ENCODE results near the gene SLC16A3. TPM values are rescaled to one million over a fixed set of nuclear protein-coding genes. Genes with fewer than 3 reads are reported as not detected.

SLC16A3 gene
- total RNA-seq, 2 experiments from 2014 or later = 257 to 264 TPM

DNA sequence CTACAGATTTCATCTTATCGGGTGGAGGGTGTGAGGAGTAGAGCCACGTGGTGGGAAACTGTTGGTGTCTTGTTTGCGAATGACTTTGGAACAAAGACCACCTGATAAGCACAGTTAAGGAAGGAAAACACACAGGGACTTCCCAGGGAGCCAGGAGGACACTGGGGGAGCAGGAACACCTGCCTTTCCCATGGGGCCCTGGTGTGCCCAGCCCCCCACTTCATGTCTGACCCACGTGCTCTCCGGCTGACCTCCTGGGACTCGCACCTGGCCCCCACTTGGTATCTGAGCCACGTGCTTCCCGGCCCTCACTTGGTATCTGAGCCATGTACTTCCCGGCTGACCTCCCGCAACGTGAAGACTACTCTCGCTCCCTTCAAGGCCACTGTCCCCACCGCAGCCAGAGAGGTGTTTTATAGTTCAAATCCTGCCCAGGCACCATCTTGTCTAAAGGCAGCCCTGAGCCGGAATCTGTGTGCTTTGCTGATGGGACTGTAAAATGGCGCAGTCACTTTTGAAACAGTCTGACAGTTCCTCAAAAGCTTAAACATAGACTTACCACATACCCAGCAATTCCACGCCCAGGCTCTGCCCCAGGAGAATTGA lies 50.0 kb downstream of the SLC16A3 start:
- DNase-seq (no peak), ATAC-seq (no peak)
- Mint-ChIP-seq H3K4me3 (no peak overlapping the region), H3K9me3 (ENCODE audit: insufficient read depth) (no peaks in the 10 kb centered on the region), H3K27me3 (ENCODE audit: low read depth) (peaks cover 7% of the 10 kb centered on the region), H3K27ac (no peak overlapping the region), H3K36me3 (ENCODE audit: low read depth) (no peaks in the 10 kb centered on the region), H3K4me1 (ENCODE audit: low read depth) (peaks cover 28% of the 10 kb centered on the region)
- ChIA-PET POLR2A (no interaction called here), CTCF (no interaction called here)

GRCh38 chr17:82280537-82280936 lies 51.7 kb downstream of the SLC16A3 start:
- ATAC-seq (no peak), DNase-seq (no peak)
- Mint-ChIP-seq H3K4me3 (no peak overlapping the region), H3K36me3 (ENCODE audit: low read depth) (no peaks in the 10 kb centered on the region), H3K27ac (no peak overlapping the region), H3K27me3 (ENCODE audit: low read depth) (peaks cover 7% of the 10 kb centered on the region), H3K9me3 (ENCODE audit: insufficient read depth) (no peaks in the 10 kb centered on the region), H3K4me1 (ENCODE audit: low read depth) (peaks cover 29% of the 10 kb centered on the region)
- POLR2A ChIA-PET = interaction anchor here (0.6 to 1.1 kb wide), 3 partner anchors 12 to 36 kb away, joined by 3 to 4 read pairs (median 3); partner anchors contain the start of gene CD7
- CTCF ChIA-PET = interaction anchor here (0.8 to 1.3 kb wide), 4 partner anchors 12 to 40 kb away, joined by 3 to 4 read pairs (median 4); no protein-coding TSS in a partner anchor

GRCh38 chr17:82281076-82281475 lies 52.2 kb downstream of the SLC16A3 start:
- Mint-ChIP-seq H3K4me1 (ENCODE audit: low read depth) (peaks cover 29% of the 10 kb centered on the region), H3K27me3 (ENCODE audit: low read depth) (peaks cover 7% of the 10 kb centered on the region), H3K36me3 (ENCODE audit: low read depth) (no peaks in the 10 kb centered on the region), H3K27ac (no peak overlapping the region), H3K9me3 (ENCODE audit: insufficient read depth) (no peaks in the 10 kb centered on the region), H3K4me3 (no peak overlapping the region)
- CTCF ChIA-PET = interaction anchor here (0.8 to 1.3 kb wide), 4 partner anchors 12 to 40 kb away, joined by 3 to 4 read pairs (median 4); no protein-coding TSS in a partner anchor
- POLR2A ChIA-PET = interaction anchor here (0.6 to 1.1 kb wide), 4 partner anchors 12 to 36 kb away, joined by 3 to 4 read pairs (median 3); partner anchors contain the start of gene CD7
- ATAC-seq = peak; percentile 37
- no peak for DNase-seq

GRCh38 chr17:82281502-82282238 lies 52.8 kb downstream of the SLC16A3 start:
- no peak overlapping the region for H3K27ac Mint-ChIP-seq
- H3K9me3 Mint-ChIP-seq (ENCODE audit: insufficient read depth) = no peaks in the 10 kb centered on the region
- DNase-seq (no peak), ATAC-seq (peak; percentile 29)
- POLR2A ChIA-PET = interaction anchor here (0.6 to 2.3 kb wide), 5 partner anchors 10 to 35 kb away, joined by 3 to 14 read pairs (median 4); partner anchors contain the start of gene CD7
- H3K4me1 Mint-ChIP-seq (ENCODE audit: low read depth) = peaks cover 29% of the 10 kb centered on the region
- CTCF ChIA-PET = interaction anchor here (0.8 to 1.3 kb wide), 3 partner anchors 17 to 39 kb away, joined by 3 to 4 read pairs (median 3); no protein-coding TSS in a partner anchor
- H3K36me3 Mint-ChIP-seq (ENCODE audit: low read depth) = no peaks in the 10 kb centered on the region
- H3K27me3 Mint-ChIP-seq (ENCODE audit: low read depth) = peaks cover 7% of the 10 kb centered on the region
- no peak overlapping the region for H3K4me3 Mint-ChIP-seq

DNA sequence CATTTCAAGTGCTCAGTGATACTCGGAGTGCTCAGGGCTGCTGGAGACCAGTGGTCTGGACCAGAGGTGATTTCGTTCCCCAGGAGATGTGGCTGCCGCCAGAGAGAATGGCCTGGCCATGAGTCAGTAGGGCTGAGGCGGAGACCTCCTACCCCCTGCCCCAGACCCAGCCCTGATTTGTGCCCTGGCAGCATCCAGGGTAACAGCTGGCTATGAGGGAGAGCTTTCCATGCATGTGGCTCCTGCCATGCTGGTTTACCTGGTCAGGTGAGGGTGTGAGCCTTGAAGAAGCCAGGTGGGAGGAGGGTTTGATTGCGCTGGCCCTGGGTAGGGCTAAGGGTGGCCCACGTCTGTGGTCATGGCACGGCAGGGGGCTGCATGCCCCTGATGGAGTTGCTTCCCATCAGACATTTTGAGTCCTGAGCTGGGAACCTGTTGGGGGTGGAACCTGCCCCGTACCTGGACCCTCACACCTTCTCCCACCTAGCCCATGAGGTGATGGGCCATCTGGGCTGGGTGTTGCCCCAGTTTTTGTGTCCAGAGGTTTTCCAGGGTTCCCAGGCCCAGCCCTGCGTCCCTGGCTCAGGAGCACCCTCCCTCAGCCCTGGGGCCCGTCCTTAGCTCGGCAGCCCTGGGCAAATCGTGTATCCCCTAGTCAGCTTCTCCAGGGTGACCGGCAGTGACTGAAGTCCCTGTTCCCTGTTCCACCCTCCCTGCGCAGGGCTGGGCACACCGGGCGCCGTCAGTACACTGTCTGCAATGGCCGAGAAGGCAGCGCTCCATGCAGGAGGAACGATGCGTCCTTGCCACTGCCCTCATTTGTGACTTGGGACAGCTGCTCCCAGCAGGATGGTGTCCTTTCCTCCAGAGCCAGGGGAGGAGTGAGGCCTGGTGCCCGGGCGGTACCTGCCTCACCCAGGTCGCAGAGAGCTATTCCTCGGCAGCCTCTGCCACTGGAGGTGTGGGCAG lies 53.7 kb downstream of the SLC16A3 start:
- DNase-seq (no peak), ATAC-seq (no peak)
- H3K27me3 Mint-ChIP-seq (ENCODE audit: low read depth) = peaks cover 5% of the 10 kb centered on the region
- peaks cover 29% of the 10 kb centered on the region for H3K4me1 Mint-ChIP-seq (ENCODE audit: low read depth)
- no peak overlapping the region for H3K27ac Mint-ChIP-seq
- H3K9me3 Mint-ChIP-seq (ENCODE audit: insufficient read depth) = no peaks in the 10 kb centered on the region
- POLR2A ChIA-PET = interaction anchor here (0.7 to 2.3 kb wide), 5 partner anchors 9 to 23 kb away, joined by 3 to 14 read pairs (median 4); partner anchors contain the start of gene CSNK1D
- no peaks in the 10 kb centered on the region for H3K36me3 Mint-ChIP-seq (ENCODE audit: low read depth)
- CTCF ChIA-PET = interaction anchor here (1.0 to 1.6 kb wide), 3 partner anchors 19 to 53 kb away, joined by 3 to 6 read pairs (median 4); no protein-coding TSS in a partner anchor
- H3K4me3 Mint-ChIP-seq = no peak overlapping the region

DNA sequence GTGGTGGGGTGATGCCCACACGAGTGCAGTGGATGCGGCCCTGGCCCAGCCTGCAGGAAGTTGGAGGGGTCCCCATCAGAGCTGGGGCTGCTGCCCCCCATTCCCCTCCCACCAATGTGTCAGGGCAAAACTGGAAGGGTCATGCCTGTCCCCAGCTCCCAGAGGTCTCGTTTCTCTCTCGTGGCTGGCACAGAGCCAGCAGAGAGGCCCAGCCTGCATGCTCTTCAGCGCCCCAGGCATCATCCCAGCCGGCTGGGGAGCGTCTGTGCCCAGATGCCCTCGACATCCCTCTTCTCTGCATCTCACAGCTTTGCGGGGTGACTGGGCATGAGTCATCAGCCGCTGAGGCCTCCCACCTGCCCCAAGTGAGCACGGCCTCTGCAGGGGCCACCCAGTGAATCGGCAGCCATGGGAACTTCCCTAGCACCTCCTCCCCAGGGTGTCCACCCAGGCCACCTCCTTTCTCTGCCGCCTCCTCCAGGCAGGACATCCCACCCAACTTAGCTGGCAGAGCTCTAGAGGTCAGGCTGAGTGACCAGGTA lies 54.4 kb downstream of the SLC16A3 start:
- no peak overlapping the region for H3K27ac Mint-ChIP-seq
- CTCF ChIA-PET = interaction anchor here (1.0 to 1.6 kb wide), 3 partner anchors 18 to 52 kb away, joined by 3 to 6 read pairs (median 4); no protein-coding TSS in a partner anchor
- peaks cover 35% of the 10 kb centered on the region for H3K4me1 Mint-ChIP-seq (ENCODE audit: low read depth)
- ATAC-seq = no peak
- H3K27me3 Mint-ChIP-seq (ENCODE audit: low read depth) = peaks cover 5% of the 10 kb centered on the region
- POLR2A ChIA-PET = interaction anchor here (0.7 to 2.3 kb wide), 4 partner anchors 9 to 17 kb away, joined by 3 to 14 read pairs (median 6); partner anchors contain the start of gene CSNK1D
- DNase-seq = no peak
- H3K9me3 Mint-ChIP-seq (ENCODE audit: insufficient read depth) = no peaks in the 10 kb centered on the region
- H3K36me3 Mint-ChIP-seq (ENCODE audit: low read depth) = no peaks in the 10 kb centered on the region
- H3K4me3 Mint-ChIP-seq = no peak overlapping the region

GRCh38 chr17:82285141-82285540 lies 56.3 kb downstream of the SLC16A3 start:
- Mint-ChIP-seq H3K27me3 (ENCODE audit: low read depth) (peaks cover 2% of the 10 kb centered on the region), H3K4me1 (ENCODE audit: low read depth) (peaks cover 35% of the 10 kb centered on the region), H3K4me3 (no peak overlapping the region), H3K9me3 (ENCODE audit: insufficient read depth) (no peaks in the 10 kb centered on the region), H3K27ac (no peak overlapping the region), H3K36me3 (ENCODE audit: low read depth) (no peaks in the 10 kb centered on the region)
- DNase-seq (no peak), ATAC-seq (no peak)
- ChIA-PET POLR2A (no interaction called here), CTCF (no interaction called here)

- ChIA-PET CTCF (interaction anchor here (1.2 kb wide), 1 partner anchor 12 kb away, joined by 4 read pairs; no protein-coding TSS in a partner anchor), POLR2A (no interaction called here)
- peaks cover 2% of the 10 kb centered on the region for H3K36me3 Mint-ChIP-seq (ENCODE audit: low read depth)
- DNase-seq (no peak), ATAC-seq (no peak)
- H3K27ac Mint-ChIP-seq = no peak overlapping the region
- H3K4me1 Mint-ChIP-seq (ENCODE audit: low read depth) = peaks cover 27% of the 10 kb centered on the region
- no peaks in the 10 kb centered on the region for H3K9me3 Mint-ChIP-seq (ENCODE audit: insufficient read depth)
- H3K4me3 Mint-ChIP-seq = no peak overlapping the region
- peaks cover 2% of the 10 kb centered on the region for H3K27me3 Mint-ChIP-seq (ENCODE audit: low read depth)
These were observed 58.4 kb downstream of the SLC16A3 start for GRCh38 chr17:82287013-82287867.

- POLR2A ChIA-PET = no interaction called here
- Mint-ChIP-seq H3K27ac (no peak overlapping the region), H3K4me3 (no peak overlapping the region), H3K27me3 (ENCODE audit: low read depth) (peaks cover 2% of the 10 kb centered on the region), H3K9me3 (ENCODE audit: insufficient read depth) (no peaks in the 10 kb centered on the region), H3K36me3 (ENCODE audit: low read depth) (peaks cover 2% of the 10 kb centered on the region), H3K4me1 (ENCODE audit: low read depth) (peaks cover 21% of the 10 kb centered on the region)
- DNase-seq (no peak), ATAC-seq (no peak)
- CTCF ChIA-PET = interaction anchor here (1.2 kb wide), 1 partner anchor 12 kb away, joined by 4 read pairs; no protein-coding TSS in a partner anchor
These were observed 59.3 kb downstream of the SLC16A3 start for GRCh38 chr17:82287868-82288801.

Measured in activated CD8-positive, alpha-beta T cell treated with anti-CD3 and anti-CD28 coated beads, Interleukin-2, amount 10 ng/mL, durations not matched to agents 7 days and 5 days (primary cell).